ENCODE data around the gene JPH3.
A peak's percentile ranks its signal among the peaks of the same experiment; 100 is the strongest.

Gene JPH3

GRCh38 chr16:87602001-87602775 lies at the start of gene JPH3:
Gene JPH3 (plus strand): TSS chr16:87602508. CDS start chr16:87603147, 639 bp downstream.
- TF ChIP-seq CTCF (IDR thresholded peaks at IDR 0.05): no peak
- Histone ChIP-seq H3K4me3 (peak within 1 kb of the TSS; percentile 52), H3K27ac (no peak within 1 kb of the TSS)
- no peak for DNase-seq (ENCODE audit: low spot score)

GRCh38 chr16:87552772-87553573 lies 49.3 kb upstream of the JPH3 start:
- DNase-seq (ENCODE audit: low spot score): no peak
- TF ChIP-seq CTCF (IDR thresholded peaks at IDR 0.05): no peak
- Histone ChIP-seq H3K27ac (no peak overlapping the region), H3K4me3 (no peak overlapping the region)

GRCh38 chr16:87554754-87555427 lies 47.4 kb upstream of the JPH3 start:
- no peak for DNase-seq (ENCODE audit: low spot score)
- Histone ChIP-seq H3K27ac (no peak overlapping the region), H3K4me3 (no peak overlapping the region)
- no peak for TF ChIP-seq CTCF (IDR thresholded peaks at IDR 0.05)

GRCh38 chr16:87555647-87556046 lies 46.7 kb upstream of the JPH3 start:
- DNase-seq (ENCODE audit: low spot score): no peak
- no peak for TF ChIP-seq CTCF (IDR thresholded peaks at IDR 0.05)
- no peak overlapping the region for H3K27ac ChIP-seq

GRCh38 chr16:87556941-87557459 lies 45.3 kb upstream of the JPH3 start:
- peak overlapping the region; percentile 87 to 89 for H3K27ac ChIP-seq
- DNase-seq (ENCODE audit: low spot score): peak; percentile 85
- H3K4me3 ChIP-seq: peak overlapping the region; percentile 39
- TF ChIP-seq CTCF (IDR thresholded peaks at IDR 0.05): no peak

More at GRCh38 chr16:87555647-87556046, 46.7 kb upstream of the JPH3 start:
- H3K4me3 ChIP-seq: no peak overlapping the region

- TF ChIP-seq CTCF (IDR thresholded peaks at IDR 0.05): no peak
- H3K4me3 ChIP-seq: no peak overlapping the region
- no peak overlapping the region for H3K27ac ChIP-seq
- DNase-seq (ENCODE audit: low spot score): no peak
Observed at GRCh38 chr16:87558682-87559081, 43.6 kb upstream of the JPH3 start.

Measured in coronary artery (tissue), 2 donors.